NCI-H2171 (cell line): ENCODE measurements around the gene YOD1.

ENCODE experiments used
- DNase-seq: peaks from one replicate; lab custom pipeline; 2025; lab: John Stamatoyannopoulos, UW

Gene YOD1

DNA sequence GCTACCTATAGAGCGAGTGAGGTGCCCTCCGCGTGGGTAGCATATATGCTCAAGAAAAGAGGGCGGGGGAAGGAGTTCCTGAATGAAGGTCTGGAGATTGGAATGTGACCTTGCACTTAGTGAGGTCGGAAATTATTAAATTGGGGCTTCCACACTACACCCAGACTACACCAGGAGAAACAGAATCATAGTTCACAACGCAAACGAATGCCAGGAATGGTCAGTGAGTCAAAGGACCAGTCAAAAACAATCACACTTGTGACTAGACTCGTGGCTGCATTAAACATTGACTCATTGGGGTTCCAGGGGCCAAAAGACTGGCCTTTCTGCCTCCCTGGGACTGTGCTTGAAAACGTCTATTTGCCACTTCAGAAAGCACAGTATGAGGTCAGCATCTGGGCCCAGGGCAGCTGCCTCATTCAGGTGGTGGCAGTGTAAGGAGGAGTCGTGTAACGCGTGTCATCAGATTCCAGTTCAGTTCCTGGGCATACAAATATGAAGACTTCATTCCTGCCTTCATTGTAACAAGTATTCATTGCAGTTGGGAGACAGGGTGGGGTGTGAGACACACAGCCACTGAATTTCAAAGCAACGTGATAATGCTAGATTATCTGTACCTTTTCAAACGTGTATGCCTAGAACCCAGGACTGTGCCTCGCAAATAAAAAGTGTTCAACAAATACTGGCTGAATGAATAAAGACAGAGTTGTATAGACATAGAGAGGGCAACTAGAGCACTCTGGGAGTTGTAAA, at the start of gene YOD1:
TSS of gene YOD1 (minus strand) at position 18 of the 753 bp plus-strand sequence. CDS start 178 bp downstream, outside the sequence.
- DNase-seq, result no peak

DNA sequence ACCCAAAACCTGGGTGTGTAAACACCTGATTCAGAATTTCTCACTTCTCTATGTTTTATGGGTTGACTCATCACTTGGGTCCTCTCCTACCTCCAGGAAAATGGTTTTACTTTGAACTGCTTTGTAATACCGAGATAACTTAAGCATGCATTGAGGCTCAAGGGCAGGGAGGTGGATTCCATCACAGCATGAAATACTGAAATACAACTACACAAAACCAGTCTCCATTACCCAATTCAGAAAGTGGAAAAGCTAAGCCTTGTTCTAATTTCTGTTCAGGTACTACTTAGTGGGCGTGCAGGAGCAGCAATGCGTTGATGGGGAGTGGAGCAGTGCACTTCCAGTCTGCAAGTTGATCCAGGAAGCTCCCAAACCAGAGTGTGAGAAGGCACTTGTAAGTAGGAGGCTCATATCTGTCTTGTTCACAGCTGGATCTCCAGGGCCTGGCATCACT, 46.9 kb upstream of the YOD1 start:
- no peak for DNase-seq

DNA sequence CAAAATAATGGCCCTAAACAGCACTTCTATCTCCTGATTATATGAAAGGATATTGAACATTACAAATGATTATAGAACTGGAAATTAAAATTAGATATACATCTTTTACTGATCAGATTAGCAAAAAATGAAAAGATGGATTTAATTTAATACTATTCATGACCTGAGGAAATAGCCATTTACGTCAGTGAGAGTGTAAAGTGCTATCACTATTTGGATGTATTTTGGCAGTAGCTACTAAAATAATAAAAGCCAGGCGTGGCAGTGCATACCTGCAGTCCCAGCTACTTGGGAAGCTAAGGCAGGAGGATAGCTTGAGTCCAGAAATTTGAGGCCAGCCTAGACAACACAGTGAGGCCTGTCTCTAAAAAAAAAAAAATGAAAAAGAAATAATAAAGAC, 42.9 kb upstream of the YOD1 start:
- DNase-seq, result no peak

DNA sequence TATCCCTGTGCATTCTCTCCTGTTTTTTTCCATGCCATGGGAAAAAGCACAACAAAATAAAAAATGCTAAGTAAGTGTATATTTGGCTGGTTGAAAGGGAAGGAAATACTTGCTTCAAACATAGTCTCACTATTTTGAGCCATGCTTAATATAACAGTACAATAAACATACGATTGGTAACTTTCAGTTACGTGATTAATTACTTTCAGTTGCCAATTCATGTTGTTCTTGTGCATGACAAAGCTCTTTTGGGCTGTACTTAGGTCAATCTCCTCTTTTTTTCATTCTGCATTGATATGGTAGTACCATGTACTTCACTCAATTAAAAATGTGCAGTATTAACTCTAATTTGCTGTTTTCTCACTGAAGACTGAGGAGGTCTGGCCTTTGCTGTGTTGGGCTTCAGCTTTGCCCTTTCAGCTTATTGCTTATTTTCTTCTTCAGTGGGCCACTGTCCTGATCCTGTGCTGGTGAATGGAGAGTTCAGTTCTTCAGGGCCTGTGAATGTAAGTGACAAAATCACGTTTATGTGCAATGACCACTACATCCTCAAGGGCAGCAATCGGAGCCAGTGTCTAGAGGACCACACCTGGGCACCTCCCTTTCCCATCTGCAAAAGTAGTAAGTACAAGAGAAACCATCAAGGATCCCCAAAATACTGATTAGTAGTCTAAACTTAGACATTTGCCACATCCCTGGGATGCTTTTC, 40.3 kb upstream of the YOD1 start:
- no peak for DNase-seq

DNA sequence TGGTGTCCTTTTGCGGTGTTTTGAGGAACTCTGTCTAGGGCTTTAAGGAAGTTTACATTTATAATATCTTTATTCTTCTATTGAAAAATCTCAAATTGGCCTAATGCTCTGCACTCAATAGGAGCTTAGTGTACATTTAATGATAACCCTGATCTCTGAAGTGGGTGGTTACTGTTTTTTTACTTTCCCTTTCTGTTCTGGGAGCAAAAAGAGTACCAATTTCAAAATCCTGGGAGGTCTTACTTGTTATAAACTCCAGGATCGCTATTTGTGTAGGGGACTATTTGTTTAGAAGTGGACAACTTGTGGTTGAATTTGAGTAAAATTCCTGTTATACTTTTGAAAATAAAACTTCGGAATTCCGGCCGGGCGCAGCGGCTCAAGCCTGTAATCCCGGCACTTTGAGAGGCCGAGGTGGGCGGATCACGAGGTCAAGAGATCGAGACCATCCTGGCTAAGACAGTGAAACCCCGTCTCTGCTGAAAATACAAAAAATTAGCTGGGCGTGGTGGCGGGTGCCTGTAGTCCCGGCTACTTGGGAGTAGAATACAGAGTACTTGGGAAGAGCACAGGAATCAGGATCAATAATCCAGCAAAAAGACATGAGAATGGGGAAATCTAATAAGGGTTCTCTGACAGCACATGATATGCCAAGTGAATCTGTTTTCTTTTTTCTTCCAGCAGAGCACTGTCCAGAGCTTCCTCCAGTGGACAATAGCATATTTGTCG, 38.8 kb upstream of the YOD1 start:
- no peak for DNase-seq

DNA sequence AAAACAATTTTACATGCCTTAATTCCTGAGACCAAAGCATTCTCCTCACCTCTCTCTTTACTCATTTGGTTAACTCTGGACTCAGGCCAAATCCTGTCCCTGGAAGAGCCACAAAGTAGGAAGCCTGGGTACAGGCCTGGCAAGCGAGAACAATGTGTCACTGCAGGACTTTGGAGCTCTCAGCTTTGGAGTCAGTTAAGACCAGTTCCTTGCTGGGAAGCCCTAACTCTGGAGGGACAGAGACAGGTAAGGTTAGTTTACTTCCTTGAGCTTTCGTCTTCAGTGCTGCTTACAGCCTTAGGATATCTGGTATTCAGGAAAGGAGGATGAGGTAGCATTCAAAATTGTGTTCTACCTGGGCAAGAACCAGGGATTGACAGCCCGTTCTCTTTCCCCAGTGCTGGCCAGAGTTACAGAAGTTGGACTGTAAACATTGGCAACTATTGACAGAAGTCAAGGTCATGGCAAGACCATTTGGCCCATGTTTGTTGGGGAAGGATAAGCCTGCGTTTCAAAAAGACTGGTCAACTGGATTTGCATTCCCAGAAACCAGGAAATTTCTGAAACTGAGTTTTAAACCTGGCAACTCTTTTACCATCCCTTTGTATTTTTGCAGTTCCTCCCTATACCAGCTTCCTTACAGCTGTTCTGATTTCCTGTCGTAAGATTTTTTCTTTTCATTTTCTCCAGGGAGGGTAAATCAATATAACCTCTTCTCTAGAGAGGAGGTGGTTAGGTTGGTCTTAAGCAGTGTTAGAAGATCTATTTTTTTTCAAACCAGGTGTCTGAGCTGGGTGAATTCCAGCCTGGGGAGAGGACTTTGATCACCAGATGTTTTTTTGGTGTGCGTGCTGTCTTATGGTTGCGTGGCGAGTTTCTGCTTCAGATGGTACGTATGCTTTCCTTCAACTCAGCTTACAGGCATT, 38.0 kb upstream of the YOD1 start, which contains the start of gene C4BPB:
TSS of gene C4BPB (plus strand) at position 160 of the 926 bp plus-strand sequence. CDS start at position 832, 672 bp downstream.
- no peak for DNase-seq

DNA sequence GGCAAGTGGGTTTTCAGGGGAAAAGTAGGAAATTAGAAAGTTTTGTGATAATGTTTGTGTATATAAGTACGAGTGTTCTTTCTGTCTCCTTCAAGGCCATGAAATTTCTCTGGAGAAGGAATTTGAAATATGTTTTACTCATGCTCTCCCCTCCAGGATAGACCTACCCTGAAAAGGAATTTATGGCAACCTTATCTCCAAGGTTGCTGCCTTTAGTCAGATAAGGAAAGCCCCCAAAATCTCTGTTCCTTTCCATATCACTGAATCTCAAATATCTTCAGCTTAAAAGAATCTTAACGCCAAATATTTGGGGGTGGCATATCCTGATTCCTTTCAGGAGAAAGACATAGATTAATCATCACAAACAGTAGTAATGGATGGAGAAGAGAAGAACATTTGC, 37.2 kb upstream of the YOD1 start:
- DNase-seq, result no peak

DNA sequence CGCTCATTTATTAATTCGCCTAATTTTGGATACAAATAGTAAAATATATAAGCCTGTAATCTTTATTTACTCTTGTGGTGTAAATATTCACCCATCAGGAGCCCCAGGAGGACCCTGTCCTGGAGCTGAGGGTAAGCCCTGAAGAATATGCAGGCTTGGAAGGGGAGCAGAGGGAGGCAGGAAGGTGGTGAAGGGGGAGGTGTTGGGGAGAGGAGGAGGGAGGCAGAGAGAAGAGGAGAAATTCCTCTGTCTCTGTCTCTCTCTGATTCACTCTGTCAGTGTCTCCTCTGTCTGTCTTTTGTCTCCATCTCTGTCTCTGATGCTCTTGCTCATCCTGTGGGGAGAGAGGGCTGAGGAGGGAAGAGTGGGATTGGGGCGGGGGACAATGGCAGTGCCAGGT, 34.9 kb upstream of the YOD1 start:
- DNase-seq, result no peak

DNA sequence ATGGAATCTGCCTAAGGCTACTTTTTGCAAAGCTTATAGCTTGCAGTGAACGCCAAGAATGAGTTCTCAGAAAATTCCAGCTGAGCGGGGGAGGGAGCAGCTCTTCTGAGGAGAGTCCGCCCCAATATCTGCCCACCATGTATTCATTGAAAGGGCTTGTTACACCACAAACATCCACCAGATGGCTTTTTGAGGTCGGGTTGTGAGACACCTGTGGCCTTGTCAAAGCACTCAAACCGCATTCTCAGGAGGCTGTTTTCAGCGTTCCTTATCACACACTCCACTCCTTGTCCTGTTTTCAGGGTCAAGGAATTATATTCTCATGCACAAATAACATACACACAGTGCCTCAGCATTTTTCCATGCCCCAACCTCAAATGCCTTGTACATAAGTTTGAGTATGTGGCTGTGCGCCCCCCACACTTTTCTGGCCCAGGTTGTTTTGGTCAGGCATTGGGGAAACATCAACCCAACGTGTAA, 33.7 kb upstream of the YOD1 start:
- DNase-seq, result peak; percentile 24

DNA sequence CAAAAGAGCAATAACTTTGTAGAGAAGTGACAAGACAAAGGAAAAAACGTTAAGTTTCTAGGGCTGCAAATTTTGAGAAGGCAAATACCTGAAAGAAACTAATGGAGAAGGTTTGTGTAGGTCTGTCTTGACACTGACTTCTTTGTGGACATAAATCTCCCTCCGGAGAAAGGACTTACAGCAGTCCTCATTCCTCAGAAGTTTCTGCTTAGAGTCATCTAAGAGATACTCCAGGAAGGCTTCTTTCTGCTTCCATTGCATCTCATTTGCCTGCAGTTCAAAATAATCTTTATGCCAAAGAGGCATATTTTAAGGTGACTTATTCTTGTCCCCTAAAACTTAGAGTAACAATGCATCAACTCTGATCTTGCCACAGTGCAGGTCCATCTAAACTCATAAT, 33.2 kb upstream of the YOD1 start:
- DNase-seq, result no peak

DNA sequence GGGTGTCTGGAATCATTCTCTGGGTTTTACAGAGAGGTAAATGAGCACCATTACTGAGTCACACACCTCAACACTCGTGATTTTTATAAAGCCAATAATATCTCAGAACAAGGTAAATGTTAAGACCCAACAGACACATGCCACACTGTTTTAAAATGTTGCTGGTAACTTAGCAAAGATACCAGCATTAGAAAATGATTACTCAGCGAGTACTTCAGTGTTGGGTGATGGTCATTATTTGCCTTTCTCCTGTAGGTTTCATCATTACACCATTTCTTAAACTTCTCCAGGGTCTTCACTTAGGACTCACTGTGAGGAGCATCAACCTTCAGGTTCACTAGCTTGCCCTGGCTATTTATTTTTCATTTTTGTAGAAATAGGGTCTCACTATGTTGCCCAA, 30.8 kb upstream of the YOD1 start:
- no peak for DNase-seq

DNA sequence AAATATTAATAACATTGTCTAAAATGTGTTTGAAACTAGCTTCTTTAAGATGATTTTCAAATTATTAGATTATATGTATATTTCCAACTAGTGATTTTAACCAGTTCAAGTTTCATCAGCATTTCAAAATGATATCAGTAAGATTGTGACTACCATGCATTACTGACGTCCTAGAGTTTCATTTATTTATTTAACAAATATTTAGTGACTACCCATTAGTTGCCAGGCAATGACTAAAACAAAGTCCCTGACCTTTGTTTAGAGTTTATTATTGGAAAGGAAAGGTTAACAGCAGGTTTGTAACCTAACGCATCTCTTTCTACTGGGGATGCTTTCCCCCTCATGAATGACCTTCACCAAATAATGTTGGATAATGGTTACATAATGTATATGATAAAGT, 30.1 kb upstream of the YOD1 start:
- DNase-seq, result no peak

DNA sequence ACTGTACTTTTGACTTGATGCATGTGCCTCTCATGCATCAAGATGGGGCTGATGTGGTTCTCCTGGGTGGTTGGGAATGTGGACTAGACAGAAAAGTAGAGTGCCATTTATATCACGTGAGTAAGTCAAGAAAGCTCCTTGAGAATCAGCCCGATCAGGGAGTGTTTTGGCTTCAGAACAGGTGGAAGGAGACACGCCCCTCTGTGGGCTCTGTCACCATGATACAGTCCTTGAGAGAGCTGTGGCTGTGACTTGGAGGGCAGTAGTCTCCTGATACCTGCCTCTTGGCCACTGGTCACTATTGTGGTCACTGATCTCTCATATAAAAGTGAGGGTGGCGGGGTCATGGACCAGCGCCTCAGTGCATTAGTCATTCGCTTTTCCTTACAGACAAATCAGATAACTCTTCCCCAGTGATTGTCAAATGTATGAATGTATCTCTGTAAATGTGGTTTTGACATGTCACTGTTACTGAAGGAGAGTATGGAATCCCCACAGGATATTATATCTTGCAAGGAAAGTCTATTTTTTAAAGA, 28.8 kb upstream of the YOD1 start:
- DNase-seq, result no peak

DNA sequence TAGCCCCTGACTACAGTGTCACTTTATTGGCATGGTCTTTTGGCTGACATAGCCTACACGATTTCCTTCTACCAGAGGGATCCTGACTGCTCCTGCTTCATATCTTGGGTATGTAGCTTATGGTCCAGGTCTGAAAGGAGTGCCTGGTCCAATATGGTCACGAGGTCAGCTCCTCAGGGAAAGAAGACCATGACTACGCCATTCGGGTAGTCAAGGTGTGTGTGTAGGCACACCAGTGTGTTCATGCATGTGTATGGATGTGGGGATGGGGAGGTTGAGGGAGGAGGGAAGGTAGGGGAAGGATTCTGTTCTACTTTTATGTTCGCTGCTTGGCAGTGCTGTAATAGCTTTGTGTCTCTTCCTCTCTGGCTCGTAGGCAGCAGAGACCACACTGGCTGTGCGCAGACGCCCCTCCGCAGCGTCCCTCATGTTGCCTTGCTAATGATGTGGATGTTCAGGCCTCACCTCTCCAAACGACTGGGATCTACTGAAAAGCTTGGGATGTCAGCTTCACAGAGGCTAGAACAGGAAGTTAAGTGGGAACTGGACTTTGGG, 27.6 kb upstream of the YOD1 start:
- no peak for DNase-seq

DNA sequence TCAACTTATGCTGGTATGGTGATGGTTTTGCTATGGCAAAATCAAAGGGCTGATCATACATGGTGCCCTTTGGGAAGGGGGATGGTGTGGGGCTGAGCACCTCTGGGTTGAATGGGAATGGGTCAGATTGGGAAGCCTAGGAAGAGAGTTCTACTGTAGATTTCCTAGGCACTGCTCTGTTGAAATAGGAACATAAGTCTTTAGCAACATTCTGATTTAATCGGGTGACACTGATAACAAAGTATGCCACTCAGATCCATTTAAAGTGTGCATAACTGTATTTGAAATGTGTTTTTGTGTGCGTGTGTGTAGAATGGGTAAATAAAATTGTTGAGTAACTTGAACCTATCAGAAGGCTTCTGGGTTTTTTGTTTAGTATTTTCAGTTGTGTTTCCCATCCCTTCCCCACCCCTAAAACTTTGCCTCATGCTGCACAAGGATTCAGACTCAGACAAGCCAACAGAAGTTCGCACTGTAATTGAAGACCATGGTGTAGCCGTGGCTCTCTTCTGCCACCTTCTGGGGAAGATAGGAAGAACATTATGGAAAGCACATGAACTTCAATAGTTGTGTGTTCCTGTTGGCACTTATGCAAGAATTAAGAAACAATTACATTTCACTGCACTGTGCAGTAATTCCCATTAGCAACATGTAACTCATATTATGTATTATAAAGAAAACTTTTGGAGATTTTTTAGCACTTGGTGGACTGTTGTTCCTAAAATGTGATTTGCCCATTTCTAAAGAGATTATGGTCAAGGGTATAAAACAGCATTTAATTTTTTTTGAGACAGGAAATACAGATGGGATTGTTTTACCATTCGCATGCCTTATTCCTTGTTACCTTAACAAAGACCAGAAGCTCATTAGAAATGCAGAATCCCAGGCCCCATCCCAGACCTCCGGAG, 26.7 kb upstream of the YOD1 start:
- peak; percentile 4 for DNase-seq

DNA sequence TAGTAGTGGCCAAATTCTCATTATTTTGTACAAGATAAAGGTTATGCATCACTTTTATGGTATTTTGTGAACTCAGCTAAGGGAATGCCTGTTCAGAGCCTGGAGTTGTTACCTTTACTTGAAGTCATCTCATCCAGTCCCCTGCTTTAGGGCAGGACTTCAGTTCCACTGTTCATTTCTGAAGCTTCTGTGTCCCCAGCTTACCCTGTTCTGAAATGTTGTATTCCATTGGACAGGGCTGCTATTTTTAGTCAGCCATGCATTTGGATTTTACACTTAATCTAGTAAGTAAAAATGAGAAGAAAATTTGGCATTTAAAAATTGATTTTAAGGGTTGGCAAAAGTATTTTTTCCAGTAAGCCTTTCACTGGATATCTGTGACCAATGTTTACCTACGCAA, 26.0 kb upstream of the YOD1 start:
- no peak for DNase-seq

DNA sequence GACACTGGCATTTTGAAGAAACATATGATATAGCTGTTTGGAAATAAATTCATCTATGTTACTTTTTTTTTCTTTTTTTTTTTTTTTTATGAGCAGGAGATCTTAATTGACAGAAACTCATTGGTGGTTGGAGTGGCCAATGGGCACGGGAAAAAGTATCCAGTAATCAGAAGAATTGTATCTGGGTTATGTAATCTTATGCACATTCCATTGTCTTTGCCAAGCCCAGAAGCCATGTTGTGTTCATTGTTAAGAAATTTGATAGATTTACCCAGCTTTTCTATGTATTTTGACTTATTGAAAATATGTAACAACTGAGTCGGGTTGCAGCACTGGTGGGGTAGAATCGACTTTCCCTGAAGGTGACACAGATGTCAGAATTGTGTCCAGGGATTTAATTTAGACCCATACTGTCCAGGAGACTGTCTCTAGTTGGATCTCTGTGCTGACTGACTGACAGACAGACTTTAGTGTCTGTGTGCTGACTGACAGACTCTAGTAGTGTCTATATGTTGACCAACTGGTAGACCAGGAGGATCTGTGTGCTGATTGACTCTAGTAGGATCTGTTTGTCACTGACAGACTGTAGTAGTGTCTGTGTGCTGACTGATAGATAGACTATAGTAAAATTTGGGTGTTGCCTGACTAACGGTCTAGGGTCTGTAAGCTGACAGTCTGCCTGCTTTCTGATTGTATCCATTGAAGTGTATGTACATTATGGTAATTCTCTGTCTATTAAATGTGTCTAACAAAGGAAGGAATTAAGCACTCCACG, 25.4 kb upstream of the YOD1 start:
- DNase-seq, result no peak

DNA sequence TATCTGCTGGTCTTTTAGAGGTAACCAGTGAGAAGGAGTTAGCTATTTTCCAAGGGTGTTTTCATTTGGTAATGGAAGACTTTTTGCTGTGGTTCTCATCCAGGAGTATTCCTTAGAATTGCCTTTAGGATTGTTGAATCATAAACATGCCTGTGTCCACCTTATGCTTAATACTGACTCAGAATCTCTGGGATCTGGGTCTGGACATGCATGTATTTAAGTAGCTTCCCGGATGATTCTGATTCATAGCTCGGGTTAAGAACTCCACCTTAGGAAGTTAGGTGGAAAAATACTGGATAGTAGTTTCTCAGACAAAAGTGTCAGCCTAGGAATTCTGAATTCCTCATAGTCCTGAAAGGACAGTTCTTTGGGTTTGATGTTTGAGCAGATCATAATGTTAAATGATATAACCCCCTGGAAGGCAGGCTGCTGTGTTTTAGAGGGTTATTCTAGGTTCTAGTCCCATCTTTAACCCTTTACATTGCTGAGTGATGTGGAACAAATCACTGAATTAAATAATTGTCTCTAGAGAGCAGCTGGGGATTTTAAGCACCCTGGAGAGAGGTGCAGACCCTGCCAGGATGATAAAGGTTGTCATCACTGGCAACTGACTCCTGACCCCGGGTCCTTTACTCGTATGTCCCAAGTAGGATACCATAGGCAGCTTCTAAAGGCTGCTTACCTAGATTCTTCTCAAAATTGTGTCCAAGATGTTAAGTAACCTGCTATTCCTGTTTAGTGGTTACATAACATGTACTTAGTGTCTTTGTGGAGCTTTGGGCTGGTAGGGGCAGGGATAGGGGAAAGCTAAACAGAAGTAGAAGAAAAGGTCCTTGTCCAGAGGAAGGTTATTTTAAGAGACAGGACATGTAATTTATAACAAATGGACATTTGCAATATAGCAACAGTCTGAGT, 23.2 kb upstream of the YOD1 start:
- DNase-seq, result no peak
